Forelimb muscle (tissue), 1 donor: Measurements from ENCODE around the gene SELENOO. TPM values are rescaled to one million over a fixed set of nuclear protein-coding genes. Genes with fewer than 3 reads are reported as not detected.

Source experiments
- polyA plus RNA-seq: library from polyadenylated mRNA; unstranded; fragments of 120-200 nt; gene quantifications from one replicate; pipeline ENCODE4 v1.2.1, GENCODE V29; 2013; ENCODE audit not compliant: insufficient read length

The SELENOO gene
- polyA plus RNA-seq, 1 donor, result 15.7 TPM

Other genes with a start within 250 kb of the SELENOO start
- gene PIM3, start 240.2 kb upstream of the SELENOO start, polyA plus RNA-seq, result 13.4 TPM
- gene IL17REL, start 188.2 kb upstream of the SELENOO start, polyA plus RNA-seq, result not detected
- gene TTLL8, start 142.7 kb upstream of the SELENOO start, polyA plus RNA-seq, result not detected
- 1.2 TPM for gene MLC1, start 115.6 kb upstream of the SELENOO start, polyA plus RNA-seq
- gene MOV10L1, start 111.0 kb upstream of the SELENOO start, polyA plus RNA-seq, result 0.82 TPM
- gene PANX2, start 30.3 kb upstream of the SELENOO start, polyA plus RNA-seq, result 0.18 TPM
- gene TRABD, start 15.1 kb upstream of the SELENOO start, polyA plus RNA-seq, result 19.5 TPM
- 27.3 TPM for gene TUBGCP6, start 44.0 kb downstream of the SELENOO start, polyA plus RNA-seq
- 14.5 TPM for gene HDAC10, start 50.3 kb downstream of the SELENOO start, polyA plus RNA-seq
- gene MAPK12, start 60.7 kb downstream of the SELENOO start, polyA plus RNA-seq, result 33.2 TPM
- 5.6 TPM for gene MAPK11, start 69.4 kb downstream of the SELENOO start, polyA plus RNA-seq
- gene PLXNB2, start 106.6 kb downstream of the SELENOO start, polyA plus RNA-seq, result 77.0 TPM
- 5.2 TPM for gene DENND6B, start 126.0 kb downstream of the SELENOO start, polyA plus RNA-seq
- gene PPP6R2, start 142.3 kb downstream of the SELENOO start, polyA plus RNA-seq, result 35.5 TPM